VCaP (cell line): ENCODE results near the gene ABCA2.
A peak's percentile ranks its signal among the peaks of the same experiment; 100 is the strongest.

Source experiments
- H3K27ac ChIP-seq: fragments of 450-650 bp; 2 replicates; pipeline ENCODE4 v1.5.1; 2017
- TF ChIP-seq, protein P1 (sequence below): fragments of 450-650 bp; conservative IDR thresholded peaks from 2 replicates; pipeline ENCODE4 v1.5.1; 2017; ENCODE audit warnings: mild to moderate bottlenecking, moderate library complexity

ABCA2 gene

DNA sequence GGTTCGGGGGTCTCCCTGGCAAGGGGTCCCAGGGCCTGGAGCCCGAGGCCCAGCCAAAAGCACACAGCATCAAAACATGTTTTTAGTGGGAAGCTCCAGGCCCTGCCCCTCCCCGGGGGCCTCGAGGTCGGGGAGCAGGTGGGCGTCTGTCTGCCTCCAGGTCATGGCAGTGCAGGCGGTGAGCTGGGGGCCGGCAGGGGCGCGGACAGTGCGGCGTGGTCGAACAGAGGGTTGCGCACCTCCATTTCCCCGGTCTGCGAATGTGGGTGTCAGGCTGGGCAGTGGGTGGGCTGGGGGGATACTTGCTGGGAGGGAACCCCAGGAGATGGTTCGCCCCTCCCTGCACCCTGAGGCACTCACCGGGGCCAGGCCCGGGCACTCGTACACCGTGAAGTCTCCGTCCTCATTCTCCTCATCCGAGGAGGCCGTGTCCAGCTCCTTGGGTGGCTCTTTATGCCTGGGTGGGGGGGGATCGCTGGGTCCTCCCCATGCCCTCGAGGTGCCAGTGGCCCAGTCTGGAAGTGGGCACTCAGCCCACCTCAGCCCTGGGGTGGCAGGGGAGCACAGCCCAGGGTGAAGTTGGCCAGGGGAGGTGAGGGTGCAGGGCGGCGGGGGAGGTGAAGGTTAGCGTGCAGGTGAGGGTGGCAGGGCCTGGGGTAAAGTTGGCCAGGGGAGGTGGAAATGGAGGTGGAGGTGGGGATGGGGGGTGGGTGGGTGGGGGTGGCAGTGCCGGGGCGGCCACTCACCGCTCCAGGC is 11.8 kb upstream of the ABCA2 start:
- no peak overlapping the region for H3K27ac ChIP-seq
- TF ChIP-seq, protein P1, sequence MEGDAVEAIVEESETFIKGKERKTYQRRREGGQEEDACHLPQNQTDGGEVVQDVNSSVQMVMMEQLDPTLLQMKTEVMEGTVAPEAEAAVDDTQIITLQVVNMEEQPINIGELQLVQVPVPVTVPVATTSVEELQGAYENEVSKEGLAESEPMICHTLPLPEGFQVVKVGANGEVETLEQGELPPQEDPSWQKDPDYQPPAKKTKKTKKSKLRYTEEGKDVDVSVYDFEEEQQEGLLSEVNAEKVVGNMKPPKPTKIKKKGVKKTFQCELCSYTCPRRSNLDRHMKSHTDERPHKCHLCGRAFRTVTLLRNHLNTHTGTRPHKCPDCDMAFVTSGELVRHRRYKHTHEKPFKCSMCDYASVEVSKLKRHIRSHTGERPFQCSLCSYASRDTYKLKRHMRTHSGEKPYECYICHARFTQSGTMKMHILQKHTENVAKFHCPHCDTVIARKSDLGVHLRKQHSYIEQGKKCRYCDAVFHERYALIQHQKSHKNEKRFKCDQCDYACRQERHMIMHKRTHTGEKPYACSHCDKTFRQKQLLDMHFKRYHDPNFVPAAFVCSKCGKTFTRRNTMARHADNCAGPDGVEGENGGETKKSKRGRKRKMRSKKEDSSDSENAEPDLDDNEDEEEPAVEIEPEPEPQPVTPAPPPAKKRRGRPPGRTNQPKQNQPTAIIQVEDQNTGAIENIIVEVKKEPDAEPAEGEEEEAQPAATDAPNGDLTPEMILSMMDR: no peak

DNA sequence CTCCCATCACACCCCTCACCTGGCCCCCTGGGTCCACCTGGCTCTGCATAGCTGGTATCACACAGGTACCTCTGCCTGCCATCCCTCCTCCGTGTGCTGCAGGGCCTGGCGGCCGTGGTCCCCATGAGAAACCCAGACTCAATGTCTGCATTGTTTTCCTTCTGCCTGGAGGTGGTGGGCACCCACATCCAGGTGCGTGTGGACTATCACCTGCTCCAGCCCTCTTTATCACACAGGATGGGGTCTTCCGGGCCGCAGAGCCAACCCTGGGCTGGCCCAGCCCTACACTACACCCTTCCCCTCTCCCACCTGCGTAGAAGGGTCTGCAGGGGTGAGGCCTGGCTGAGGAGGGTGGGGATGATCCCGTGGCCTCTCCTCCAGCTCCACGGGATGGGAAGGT is 10.9 kb upstream of the ABCA2 start:
- H3K27ac ChIP-seq: no peak overlapping the region
- TF ChIP-seq, protein P1: no peak

DNA sequence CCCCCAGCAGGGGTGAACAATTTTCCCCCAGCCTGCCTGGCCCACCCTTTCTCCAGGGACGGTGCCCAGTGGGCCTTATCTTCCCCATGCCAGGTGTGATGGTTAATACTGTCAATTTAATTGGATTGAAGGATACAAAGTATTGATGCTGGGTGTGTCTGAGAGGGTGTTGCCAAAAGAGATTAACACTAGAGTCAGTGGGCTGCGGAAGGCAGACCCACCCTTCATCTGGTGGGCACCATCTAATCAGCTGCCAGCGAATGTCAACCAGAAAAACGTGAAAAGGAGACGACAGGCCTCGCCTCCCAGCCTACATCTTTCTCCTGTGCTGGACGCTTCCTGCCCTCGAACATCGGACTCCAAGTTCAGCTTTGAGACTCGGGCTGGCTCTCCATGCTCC is 9.4 kb upstream of the ABCA2 start:
- TF ChIP-seq, protein P1: no peak
- H3K27ac ChIP-seq: peak overlapping the region; percentile 91; the same call in 1 of the 2 replicates

DNA sequence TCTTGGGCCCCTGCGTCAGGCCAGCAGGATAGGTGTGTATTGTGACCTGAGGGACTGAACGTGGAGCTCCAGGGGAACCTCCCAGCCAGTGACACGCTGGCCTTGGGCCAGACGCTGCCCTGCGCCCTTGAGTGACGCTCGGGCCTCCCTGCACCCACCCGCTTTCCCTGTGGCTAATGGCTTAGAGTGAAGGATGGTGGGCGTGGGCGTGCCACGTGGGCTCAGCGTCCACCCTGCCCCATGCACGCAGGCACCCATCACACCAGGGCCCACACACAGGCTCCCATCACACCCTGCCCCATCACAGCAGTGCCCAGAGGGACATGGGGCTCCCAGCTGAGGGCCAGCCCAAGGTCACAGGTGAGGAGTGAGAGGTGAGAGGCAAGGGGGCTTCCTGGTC is 9.0 kb upstream of the ABCA2 start:
- TF ChIP-seq, protein P1: no peak
- peak overlapping the region; percentile 91 for H3K27ac ChIP-seq

DNA sequence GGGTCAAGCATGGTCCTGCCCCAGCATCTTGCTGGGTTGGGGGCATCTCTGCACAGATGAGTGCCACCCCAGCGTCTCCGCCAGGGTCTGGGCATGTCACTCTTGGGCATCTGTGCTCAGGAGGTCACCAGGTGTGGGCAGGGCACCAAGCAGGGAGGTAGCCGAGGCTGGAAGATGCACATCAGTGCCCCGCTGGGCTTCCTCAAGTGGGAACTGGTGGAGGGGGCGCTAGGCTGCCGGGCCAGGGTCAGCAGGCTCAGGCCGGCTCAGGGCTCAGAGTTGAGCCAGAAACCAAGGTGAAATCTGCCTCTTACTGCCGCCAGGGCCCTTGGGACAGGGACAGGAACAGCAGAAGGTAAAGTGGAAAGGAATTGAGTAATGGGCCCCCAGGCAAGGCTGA is 7.9 kb upstream of the ABCA2 start:
- TF ChIP-seq, protein P1: no peak
- H3K27ac ChIP-seq: peak overlapping the region; percentile 91

DNA sequence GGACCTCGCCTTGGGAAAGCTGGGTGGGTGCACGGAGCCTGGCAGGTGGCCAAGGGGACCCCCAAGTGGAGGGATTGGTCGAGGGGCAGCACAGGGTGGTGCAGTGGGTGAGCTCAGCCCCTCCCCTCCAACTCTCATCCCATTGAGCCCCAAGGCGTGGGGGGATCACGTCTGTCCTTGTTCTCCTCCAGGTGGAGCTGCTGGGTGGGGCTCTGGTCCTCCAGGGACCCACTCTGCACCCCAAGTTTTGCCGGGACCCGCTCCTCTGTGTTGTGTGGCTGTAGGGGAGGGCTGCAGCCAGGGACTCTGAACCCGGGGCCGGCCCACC is 7.4 kb upstream of the ABCA2 start:
- TF ChIP-seq, protein P1: peak; percentile 64
- peak overlapping the region; percentile 91 for H3K27ac ChIP-seq

DNA sequence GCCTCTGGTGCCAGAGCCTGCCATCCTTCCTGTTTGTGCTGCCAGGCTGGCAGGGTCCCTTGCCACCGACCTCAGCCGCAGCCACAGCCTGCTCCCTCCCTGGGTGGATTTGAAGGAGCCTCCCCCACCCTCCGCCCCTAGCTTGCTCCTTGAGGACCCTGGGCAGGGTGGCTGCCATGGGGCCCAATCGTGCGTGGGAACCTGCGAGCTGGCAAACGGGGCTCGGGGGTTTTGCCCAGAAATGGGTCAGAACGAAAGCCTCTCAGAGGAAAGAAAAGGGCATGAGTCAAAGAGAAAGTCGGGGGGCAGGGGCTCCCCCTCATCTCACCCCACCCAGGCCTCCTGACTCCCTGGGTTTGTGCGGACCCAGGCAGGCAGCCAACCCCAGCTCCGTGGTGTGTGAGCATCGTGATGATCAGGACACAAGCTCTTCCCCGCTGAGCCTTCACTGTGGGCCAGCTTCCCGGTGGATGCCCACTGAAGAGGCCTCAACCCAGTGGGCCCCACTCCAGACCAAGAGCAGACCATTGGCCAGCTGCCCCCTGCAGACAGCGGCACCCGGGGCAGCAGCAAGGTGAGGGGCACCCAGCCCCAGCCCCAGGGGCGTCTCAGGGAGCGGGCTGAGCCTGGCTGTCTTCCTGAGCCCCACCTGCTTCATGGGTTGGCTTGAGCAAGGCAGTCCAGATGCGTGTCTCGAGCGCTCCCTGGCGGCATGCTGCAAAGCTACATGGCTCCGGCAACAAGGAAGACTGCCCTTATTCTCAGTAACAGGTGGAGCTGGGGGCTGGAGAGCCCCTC is 6.9 kb upstream of the ABCA2 start:
- TF ChIP-seq, protein P1: peak; percentile 97
- H3K27ac ChIP-seq: peak overlapping the region; percentile 91
